ENCODE data around the gene SORCS2. TPM values are rescaled to one million over a fixed set of nuclear protein-coding genes. Genes with fewer than 3 reads are reported as not detected.

Gene SORCS2
- total RNA-seq, 1 experiment from 2014 or later, result 0.15 TPM

GRCh38 chr4:7397206-7398103, 205.1 kb downstream of the SORCS2 start:
- peaks cover 2% of the 10 kb centered on the region; the same call in 1 of the 2 replicates for H3K27me3 ChIP-seq (ENCODE audit: control insufficient read depth, insufficient read depth, low read length)
- CTCF ChIA-PET, result no interaction called here

GRCh38 chr4:7398104-7398423, 205.7 kb downstream of the SORCS2 start:
- Histone ChIP-seq H3K9me3 (ENCODE audit: control insufficient read depth, insufficient read depth, low read depth, low read length) (no peaks in the 10 kb centered on the region), H3K36me3 (ENCODE audit: control insufficient read depth, insufficient read depth, low read length) (no peaks in the 10 kb centered on the region), H3K4me1 (ENCODE audit: control insufficient read depth, insufficient read depth, low read length) (no peaks in the 10 kb centered on the region), H3K4me3 (ENCODE audit: low read depth in 2 of 2, low read length in 2 of 2) (no peak overlapping the region), H3K27ac (ENCODE audit: low read length) (no peak overlapping the region), H3K27me3 (ENCODE audit: control insufficient read depth, insufficient read depth, low read length) (peaks cover 2% of the 10 kb centered on the region; the same call in 1 of the 2 replicates)
- in situ Hi-C loops (cut with HindIII; ENCODE audit: low pct_unique_long_range_greater_than_20kb, low sequenced_read_pairs) (no loop called here), intact Hi-C loops (cut with micrococcal nuclease; ENCODE audit: unreplicated experiment) (no loop called here)
- BruUV-seq (replicated peaks), result no TSS peak
- ATAC-seq, result no peak
- no peak for DNase-seq (ENCODE audit: low read depth, low spot score)
- CTCF ChIA-PET, result no interaction called here
- POLR2A ChIA-PET, result no interaction called here
- TF ChIP-seq REST (IDR thresholded peaks at IDR 0.05; ENCODE audit: insufficient read depth in 1 of 2, low read depth in 2 of 2, low read length in 1 of 2), result no peak
- no peak for TF ChIP-seq CTCF (IDR thresholded peaks at IDR 0.05)
- no peak for TF ChIP-seq SIN3A (IDR thresholded peaks at IDR 0.05; ENCODE audit: borderline replicate concordance, insufficient read depth, low read depth, low read length)
- TF ChIP-seq POLR2AphosphoS5 (IDR thresholded peaks at IDR 0.05; ENCODE audit: low read depth, low read length), result no peak
- TF ChIP-seq TCF7L2 (IDR thresholded peaks at IDR 0.05; ENCODE audit: low read depth, low read length), result no peak

More at GRCh38 chr4:7397206-7398103, 205.1 kb downstream of the SORCS2 start:
- no peak overlapping the region for H3K4me3 ChIP-seq (ENCODE audit: low read depth in 2 of 2, low read length in 2 of 2)
- TF ChIP-seq REST (IDR thresholded peaks at IDR 0.05; ENCODE audit: insufficient read depth in 1 of 2, low read depth in 2 of 2, low read length in 1 of 2), result no peak
- TF ChIP-seq SIN3A (IDR thresholded peaks at IDR 0.05; ENCODE audit: borderline replicate concordance, insufficient read depth, low read depth, low read length), result no peak
- TF ChIP-seq TCF7L2 (IDR thresholded peaks at IDR 0.05; ENCODE audit: low read depth, low read length), result no peak
- TF ChIP-seq CTCF (IDR thresholded peaks at IDR 0.05), result no peak
- no peak for TF ChIP-seq POLR2AphosphoS5 (IDR thresholded peaks at IDR 0.05; ENCODE audit: low read depth, low read length)
- no TSS peak for BruUV-seq (replicated peaks)
- H3K9me3 ChIP-seq (ENCODE audit: control insufficient read depth, insufficient read depth, low read depth, low read length), result no peaks in the 10 kb centered on the region
- intact Hi-C loops (cut with micrococcal nuclease; ENCODE audit: unreplicated experiment) (no loop called here), in situ Hi-C loops (cut with HindIII; ENCODE audit: low pct_unique_long_range_greater_than_20kb, low sequenced_read_pairs) (no loop called here)
- ATAC-seq (no peak), DNase-seq (ENCODE audit: low read depth, low spot score) (no peak)
- POLR2A ChIA-PET, result no interaction called here
- H3K36me3 ChIP-seq (ENCODE audit: control insufficient read depth, insufficient read depth, low read length), result no peaks in the 10 kb centered on the region
- no peaks in the 10 kb centered on the region for H3K4me1 ChIP-seq (ENCODE audit: control insufficient read depth, insufficient read depth, low read length)
- H3K27ac ChIP-seq (ENCODE audit: low read length), result no peak overlapping the region

Measured in Panc1 (cell line).